ENCODE data around the gene CALN1.

Gene CALN1

DNA sequence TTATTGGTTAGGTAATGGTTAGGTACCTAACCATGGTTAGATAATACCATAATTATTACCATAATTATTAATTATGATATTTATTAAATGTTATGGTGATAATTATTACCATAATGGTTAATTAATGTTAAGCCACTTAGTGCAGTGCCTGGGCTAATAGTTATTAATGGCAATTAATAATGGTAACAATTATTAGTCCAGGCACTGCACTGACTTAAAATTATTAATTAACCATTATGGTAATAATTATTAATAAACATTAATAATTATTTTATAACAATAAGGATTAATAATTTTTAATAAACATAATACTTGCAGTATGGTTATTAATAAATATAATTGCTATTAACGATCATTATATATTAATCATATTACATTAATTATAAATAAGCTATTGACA lies 604.0 kb downstream of the CALN1 start:
- ChIA-PET POLR2A (no interaction called here), CTCF (no interaction called here)
- peaks cover 0 to 15% (median 8%) of the 10 kb centered on the region in 5 experiments for H3K9me3 ChIP-seq (ENCODE audit: control extremely low read depth in 1 of 5, control insufficient read depth in 4 of 5, insufficient read depth in 2 of 5, low read depth in 1 of 5, low read length in 4 of 5)
- no peaks in the 10 kb centered on the region for H3K27me3 ChIP-seq (replicated peaks in 2 of 5; ENCODE audit: control insufficient read depth in 4 of 5, insufficient read depth in 5 of 5, low read length in 4 of 5)
- H3K4me3 ChIP-seq (ENCODE audit: control insufficient read depth in 1 of 7, extremely low read depth in 1 of 7, insufficient read depth in 4 of 7, low read depth in 2 of 7, low read length in 6 of 7) = no peak overlapping the region
- no peak for DNase-seq
- H3K27ac ChIP-seq (ENCODE audit: insufficient read depth in 1 of 2, low read depth in 1 of 2, low read length in 2 of 2, poor library complexity in 1 of 2, severe bottlenecking in 2 of 2) = no peak overlapping the region
- H3K36me3 ChIP-seq (ENCODE audit: control insufficient read depth in 4 of 4, insufficient read depth in 4 of 4, low read length in 3 of 4) = peaks cover 3 to 40% (median 6%) of the 10 kb centered on the region in 4 experiments
- H3K4me1 ChIP-seq (ENCODE audit: control extremely low read depth in 1 of 4, control insufficient read depth in 4 of 4, insufficient read depth in 4 of 4, low read length in 3 of 4) = no peaks in the 10 kb centered on the region
- no CpG with 5 or more reads among the region's 1 CpG for WGBS (ENCODE audit: insufficient coverage)

DNA sequence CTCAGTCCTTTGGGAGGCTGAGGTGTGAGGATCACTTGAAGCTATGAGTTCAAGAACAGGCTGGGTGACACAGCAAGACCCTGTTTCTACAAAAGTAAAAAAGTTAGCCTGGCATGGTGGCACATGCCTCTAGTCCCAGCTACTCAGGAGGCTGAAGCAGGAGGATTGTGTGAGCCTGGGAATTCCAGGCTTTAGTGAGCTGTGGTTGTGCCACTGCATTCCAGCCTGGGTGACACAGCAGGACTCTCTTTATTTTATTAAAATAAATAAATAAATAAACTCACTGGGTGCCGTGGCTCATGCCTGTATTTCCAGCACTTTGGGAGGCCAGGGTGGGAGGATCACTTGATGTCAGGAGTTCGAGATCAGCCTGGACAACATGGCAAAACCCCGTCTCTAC lies 607.9 kb downstream of the CALN1 start:
- WGBS (ENCODE audit: insufficient coverage) = 100% methylated on average over 2 of the region's 3 CpGs
- Histone ChIP-seq H3K27ac (ENCODE audit: insufficient read depth in 1 of 2, low read depth in 1 of 2, low read length in 2 of 2, poor library complexity in 1 of 2, severe bottlenecking in 2 of 2) (no peak overlapping the region), H3K27me3 (replicated peaks in 2 of 5; ENCODE audit: control insufficient read depth in 4 of 5, insufficient read depth in 5 of 5, low read length in 4 of 5) (no peaks in the 10 kb centered on the region), H3K36me3 (ENCODE audit: control insufficient read depth in 4 of 4, insufficient read depth in 4 of 4, low read length in 3 of 4) (peaks cover 3 to 32% (median 6%) of the 10 kb centered on the region in 4 experiments), H3K4me3 (ENCODE audit: control insufficient read depth in 1 of 7, extremely low read depth in 1 of 7, insufficient read depth in 4 of 7, low read depth in 2 of 7, low read length in 6 of 7) (no peak overlapping the region), H3K4me1 (ENCODE audit: control extremely low read depth in 1 of 4, control insufficient read depth in 4 of 4, insufficient read depth in 4 of 4, low read length in 3 of 4) (no peaks in the 10 kb centered on the region), H3K9me3 (ENCODE audit: control extremely low read depth in 1 of 5, control insufficient read depth in 4 of 5, insufficient read depth in 2 of 5, low read depth in 1 of 5, low read length in 4 of 5) (peaks cover 0 to 15% (median 8%) of the 10 kb centered on the region in 5 experiments)
- POLR2A ChIA-PET = no interaction called here
- CTCF ChIA-PET = no interaction called here
- no peak for DNase-seq

DNA sequence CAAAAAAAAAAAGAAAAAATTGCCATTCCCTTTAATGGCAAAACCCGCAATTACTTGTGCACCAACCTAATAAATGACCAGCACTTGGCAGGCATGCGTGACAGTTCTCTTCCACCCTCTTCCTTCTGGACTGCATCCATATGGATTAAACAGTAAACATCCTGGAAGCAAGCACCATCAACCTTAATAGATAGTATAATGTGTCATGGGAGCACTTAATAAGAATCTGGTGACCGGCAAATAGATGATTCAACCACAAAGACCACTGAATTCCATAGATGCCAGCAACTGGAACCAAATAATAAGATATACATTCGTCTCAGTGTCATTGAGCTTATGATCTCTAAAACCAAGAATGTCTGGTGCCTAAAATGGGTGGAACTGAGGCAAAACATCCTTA lies 610.2 kb downstream of the CALN1 start:
- Histone ChIP-seq H3K4me3 (ENCODE audit: control insufficient read depth in 1 of 7, extremely low read depth in 1 of 7, insufficient read depth in 4 of 7, low read depth in 2 of 7, low read length in 6 of 7) (no peak overlapping the region), H3K36me3 (ENCODE audit: control insufficient read depth in 4 of 4, insufficient read depth in 4 of 4, low read length in 3 of 4) (peaks cover 0 to 18% (median 4%) of the 10 kb centered on the region in 4 experiments), H3K27ac (ENCODE audit: insufficient read depth in 1 of 2, low read depth in 1 of 2, low read length in 2 of 2, poor library complexity in 1 of 2, severe bottlenecking in 2 of 2) (no peak overlapping the region), H3K9me3 (ENCODE audit: control extremely low read depth in 1 of 5, control insufficient read depth in 4 of 5, insufficient read depth in 2 of 5, low read depth in 1 of 5, low read length in 4 of 5) (peaks cover 0 to 10% (median 6%) of the 10 kb centered on the region in 5 experiments), H3K27me3 (replicated peaks in 2 of 5; ENCODE audit: control insufficient read depth in 4 of 5, insufficient read depth in 5 of 5, low read length in 4 of 5) (no peaks in the 10 kb centered on the region), H3K4me1 (ENCODE audit: control extremely low read depth in 1 of 4, control insufficient read depth in 4 of 4, insufficient read depth in 4 of 4, low read length in 3 of 4) (no peaks in the 10 kb centered on the region)
- ChIA-PET POLR2A (no interaction called here), CTCF (no interaction called here)
- 100% methylated on average over 1 of the region's 4 CpGs for WGBS (ENCODE audit: insufficient coverage)
- DNase-seq = no peak

DNA sequence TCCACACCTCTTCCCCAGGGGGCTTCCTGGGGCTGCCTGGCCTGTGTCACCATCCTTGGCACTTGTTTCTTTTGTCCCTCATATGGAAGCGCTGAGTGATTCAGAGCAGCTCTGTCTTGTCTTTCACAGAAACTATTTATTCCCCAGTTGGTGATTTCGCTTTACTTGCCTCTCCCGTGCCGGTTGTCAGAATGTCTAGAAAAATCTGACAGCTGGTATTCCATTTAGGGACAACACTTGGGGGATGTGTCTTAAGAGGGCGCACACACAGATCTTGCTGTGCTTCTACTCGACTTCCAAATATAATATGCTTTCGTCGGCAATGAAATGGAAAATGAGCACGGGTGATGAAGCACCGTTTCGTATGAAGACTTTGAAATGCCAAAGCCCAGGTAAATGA lies 611.8 kb downstream of the CALN1 start:
- H3K27me3 ChIP-seq (replicated peaks in 2 of 5; ENCODE audit: control insufficient read depth in 4 of 5, insufficient read depth in 5 of 5, low read length in 4 of 5) = no peaks in the 10 kb centered on the region
- WGBS (ENCODE audit: insufficient coverage) = 98% methylated on average over 10 of the region's 11 CpGs
- no peak overlapping the region for H3K27ac ChIP-seq (ENCODE audit: insufficient read depth in 1 of 2, low read depth in 1 of 2, low read length in 2 of 2, poor library complexity in 1 of 2, severe bottlenecking in 2 of 2)
- peaks cover 0 to 12% (median 1%) of the 10 kb centered on the region in 4 experiments for H3K36me3 ChIP-seq (ENCODE audit: control insufficient read depth in 4 of 4, insufficient read depth in 4 of 4, low read length in 3 of 4)
- H3K4me1 ChIP-seq (ENCODE audit: control extremely low read depth in 1 of 4, control insufficient read depth in 4 of 4, insufficient read depth in 4 of 4, low read length in 3 of 4) = no peaks in the 10 kb centered on the region
- ChIA-PET CTCF (no interaction called here), POLR2A (no interaction called here)
- DNase-seq = no peak
- H3K4me3 ChIP-seq (ENCODE audit: control insufficient read depth in 1 of 7, extremely low read depth in 1 of 7, insufficient read depth in 4 of 7, low read depth in 2 of 7, low read length in 6 of 7) = no peak overlapping the region
- no peaks in the 10 kb centered on the region for H3K9me3 ChIP-seq (ENCODE audit: control extremely low read depth in 1 of 5, control insufficient read depth in 4 of 5, insufficient read depth in 2 of 5, low read depth in 1 of 5, low read length in 4 of 5)

DNA sequence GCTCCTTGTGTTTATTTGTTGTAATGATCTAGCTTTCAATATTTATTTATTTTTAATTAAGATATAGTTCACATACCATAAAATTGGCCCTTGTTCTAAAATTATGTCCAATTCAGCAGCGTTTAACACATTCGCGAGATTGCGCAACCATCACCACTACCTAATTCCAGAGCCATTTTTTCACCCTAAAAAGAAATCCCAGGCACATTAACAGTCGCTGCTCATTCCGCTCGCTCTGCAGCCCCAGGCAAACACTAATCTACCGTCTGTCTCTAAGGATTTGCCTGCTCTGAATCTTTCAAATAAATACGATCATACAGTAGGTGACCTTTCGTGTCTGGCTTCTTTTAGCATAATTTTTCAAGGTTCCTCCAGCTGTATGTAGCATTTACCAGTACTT lies 616.7 kb downstream of the CALN1 start:
- no peaks in the 10 kb centered on the region for H3K27me3 ChIP-seq (replicated peaks in 2 of 5; ENCODE audit: control insufficient read depth in 4 of 5, insufficient read depth in 5 of 5, low read length in 4 of 5)
- no peaks in the 10 kb centered on the region for H3K4me1 ChIP-seq (ENCODE audit: control extremely low read depth in 1 of 4, control insufficient read depth in 4 of 4, insufficient read depth in 4 of 4, low read length in 3 of 4)
- 100% methylated on average over 7 of the region's 10 CpGs for WGBS (ENCODE audit: insufficient coverage)
- H3K9me3 ChIP-seq (ENCODE audit: control extremely low read depth in 1 of 5, control insufficient read depth in 4 of 5, insufficient read depth in 2 of 5, low read depth in 1 of 5, low read length in 4 of 5) = peaks cover 0 to 8% (median 2%) of the 10 kb centered on the region in 5 experiments
- ChIA-PET CTCF (no interaction called here), POLR2A (no interaction called here)
- peaks cover 0 to 15% (median 6%) of the 10 kb centered on the region in 4 experiments for H3K36me3 ChIP-seq (ENCODE audit: control insufficient read depth in 4 of 4, insufficient read depth in 4 of 4, low read length in 3 of 4)
- no peak overlapping the region for H3K4me3 ChIP-seq (ENCODE audit: control insufficient read depth in 1 of 7, extremely low read depth in 1 of 7, insufficient read depth in 4 of 7, low read depth in 2 of 7, low read length in 6 of 7)
- DNase-seq = no peak
- no peak overlapping the region for H3K27ac ChIP-seq (ENCODE audit: insufficient read depth in 1 of 2, low read depth in 1 of 2, low read length in 2 of 2, poor library complexity in 1 of 2, severe bottlenecking in 2 of 2)

DNA sequence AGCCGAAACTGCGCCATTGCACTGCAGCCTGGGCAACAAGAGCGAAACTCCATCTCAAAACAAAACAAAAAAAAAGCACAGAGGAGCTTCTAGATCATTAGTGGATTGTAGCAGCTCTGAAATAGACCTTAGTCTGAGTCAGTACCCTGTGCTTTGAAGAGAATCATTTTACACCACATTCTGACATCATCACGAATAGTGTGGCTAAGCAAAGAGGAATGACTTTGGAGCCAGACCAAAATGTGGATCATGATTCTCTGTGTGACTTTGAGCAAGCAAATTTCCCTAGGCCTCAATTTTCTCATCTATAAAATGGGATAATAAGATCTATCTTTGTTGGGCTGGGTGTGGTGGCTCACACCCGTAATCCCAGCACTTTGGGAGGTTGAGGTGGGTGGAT lies 618.9 kb downstream of the CALN1 start:
- Histone ChIP-seq H3K27ac (ENCODE audit: insufficient read depth in 1 of 2, low read depth in 1 of 2, low read length in 2 of 2, poor library complexity in 1 of 2, severe bottlenecking in 2 of 2) (no peak overlapping the region), H3K4me3 (ENCODE audit: control insufficient read depth in 1 of 7, extremely low read depth in 1 of 7, insufficient read depth in 4 of 7, low read depth in 2 of 7, low read length in 6 of 7) (no peak overlapping the region), H3K4me1 (ENCODE audit: control extremely low read depth in 1 of 4, control insufficient read depth in 4 of 4, insufficient read depth in 4 of 4, low read length in 3 of 4) (no peaks in the 10 kb centered on the region), H3K36me3 (ENCODE audit: control insufficient read depth in 4 of 4, insufficient read depth in 4 of 4, low read length in 3 of 4) (peaks cover 0 to 19% (median 7%) of the 10 kb centered on the region in 4 experiments), H3K27me3 (replicated peaks in 2 of 5; ENCODE audit: control insufficient read depth in 4 of 5, insufficient read depth in 5 of 5, low read length in 4 of 5) (no peaks in the 10 kb centered on the region), H3K9me3 (ENCODE audit: control extremely low read depth in 1 of 5, control insufficient read depth in 4 of 5, insufficient read depth in 2 of 5, low read depth in 1 of 5, low read length in 4 of 5) (peaks cover 0 to 12% (median 4%) of the 10 kb centered on the region in 5 experiments)
- POLR2A ChIA-PET = no interaction called here
- CTCF ChIA-PET = no interaction called here
- peak in 1 of 3 donors; percentile 11 for DNase-seq
- 96% methylated on average over 4 of the region's 5 CpGs for WGBS (ENCODE audit: insufficient coverage)

DNA sequence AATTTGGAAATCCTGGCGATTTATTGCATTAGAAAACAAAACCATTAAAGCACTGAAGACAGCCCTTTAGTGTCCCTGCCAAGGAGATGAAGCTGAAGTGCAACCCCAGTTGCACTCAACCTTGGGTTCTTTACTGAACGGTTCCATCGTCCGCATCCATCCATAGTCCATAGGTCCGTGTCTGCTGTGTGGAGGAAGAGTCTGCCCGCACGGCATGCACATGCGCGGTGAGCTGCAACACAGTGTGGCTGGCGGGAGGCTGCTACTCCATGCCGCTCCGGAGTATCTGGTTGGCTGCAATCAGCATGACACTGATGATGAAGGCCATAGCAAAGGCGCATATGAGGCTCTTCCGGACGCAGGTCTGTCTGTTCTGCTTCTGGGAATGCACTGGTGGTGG lies 624.6 kb downstream of the CALN1 start:
- DNase-seq = peak; percentile 34 to 77 (median 64)
- CTCF ChIA-PET = no interaction called here
- POLR2A ChIA-PET = no interaction called here
- Histone ChIP-seq H3K27ac (ENCODE audit: insufficient read depth in 1 of 2, low read depth in 1 of 2, low read length in 2 of 2, poor library complexity in 1 of 2, severe bottlenecking in 2 of 2) (no peak overlapping the region), H3K4me3 (ENCODE audit: control insufficient read depth in 1 of 7, extremely low read depth in 1 of 7, insufficient read depth in 4 of 7, low read depth in 2 of 7, low read length in 6 of 7) (no peak overlapping the region), H3K9me3 (ENCODE audit: control extremely low read depth in 1 of 5, control insufficient read depth in 4 of 5, insufficient read depth in 2 of 5, low read depth in 1 of 5, low read length in 4 of 5) (peaks cover 5 to 30% (median 19%) of the 10 kb centered on the region in 5 experiments), H3K27me3 (replicated peaks in 2 of 5; ENCODE audit: control insufficient read depth in 4 of 5, insufficient read depth in 5 of 5, low read length in 4 of 5) (no peaks in the 10 kb centered on the region), H3K36me3 (ENCODE audit: control insufficient read depth in 4 of 4, insufficient read depth in 4 of 4, low read length in 3 of 4) (peaks cover 4 to 55% (median 23%) of the 10 kb centered on the region in 4 experiments), H3K4me1 (ENCODE audit: control extremely low read depth in 1 of 4, control insufficient read depth in 4 of 4, insufficient read depth in 4 of 4, low read length in 3 of 4) (no peaks in the 10 kb centered on the region)
- WGBS (ENCODE audit: insufficient coverage) = 97% methylated on average over 15 of the region's 15 CpGs
